KMS-11 (cell line): ENCODE results near the gene TRAM2.

ENCODE experiments used
- H2AFZ ChIP-seq: fragments of 200-600 bp; sonication (generic); 2 replicates; pipeline ENCODE4 v1.6.1; 2016; ENCODE audit warnings: antibody characterized with exemption, mixed run types, low read depth
- H3K27ac ChIP-seq: fragments of 200-600 bp; sonication (generic); 2 replicates; pipeline ENCODE4 v1.6.1; 2016; ENCODE audit warnings: mild to moderate bottlenecking, mixed run types
- H3K27me3 ChIP-seq: fragments of 200-600 bp; sonication (generic); 2 replicates; pipeline ENCODE4 v1.6.1; 2017; ENCODE audit warnings: mild to moderate bottlenecking, low read depth, mixed run types, moderate library complexity; ENCODE audit not compliant: insufficient read depth
- H3K36me3 ChIP-seq: fragments of 200-600 bp; sonication (generic); 2 replicates; pipeline ENCODE4 v1.6.1; 2017; ENCODE audit warnings: mild to moderate bottlenecking, mixed run types; ENCODE audit not compliant: insufficient read depth
- H3K4me1 ChIP-seq: fragments of 200-600 bp; sonication (generic); 2 replicates; pipeline ENCODE4 v1.6.1; 2016; ENCODE audit warnings: mild to moderate bottlenecking, low read depth, mixed run types; ENCODE audit not compliant: poor library complexity, severe bottlenecking
- H3K4me2 ChIP-seq: fragments of 200-600 bp; sonication (generic); 2 replicates; pipeline ENCODE4 v1.7.0; 2016; ENCODE audit warnings: mild to moderate bottlenecking, mixed run types
- H3K4me3 ChIP-seq: fragments of 200-600 bp; sonication (generic); IDR thresholded peaks from 2 replicates; pipeline ENCODE4 v1.6.1; 2017; ENCODE audit warnings: low read depth, low read length, mixed read lengths; ENCODE audit not compliant: insufficient read depth
- H3K79me2 ChIP-seq: fragments of 200-600 bp; sonication (generic); 2 replicates; pipeline ENCODE4 v1.6.1; 2016; ENCODE audit warnings: low read depth, mixed run types; ENCODE audit not compliant: insufficient read depth
- H3K9ac ChIP-seq: fragments of 200-600 bp; sonication (generic); 2 replicates; pipeline ENCODE4 v1.6.1; 2016; ENCODE audit warnings: mild to moderate bottlenecking, mixed run types
- H4K20me1 ChIP-seq: fragments of 200-600 bp; sonication (generic); 2 replicates; pipeline ENCODE4 v1.6.1; 2016; ENCODE audit warnings: mild to moderate bottlenecking, mixed run types; ENCODE audit not compliant: insufficient read depth
- CTCF ChIP-seq: fragments of 200-600 bp; sonication (generic); conservative IDR thresholded peaks from 2 replicates; pipeline ENCODE4 v1.6.1; 2017; ENCODE audit warnings: low read depth, mild to moderate bottlenecking, antibody characterized with exemption, low read length, moderate library complexity, mixed read lengths

The TRAM2 gene

GRCh38 chr6:52587001-52587400 lies 10.1 kb upstream of the TRAM2 start:
- no peaks in the 10 kb centered on the region for H4K20me1 ChIP-seq
- H3K79me2 ChIP-seq, result no peaks in the 10 kb centered on the region
- no peak for TF ChIP-seq CTCF
- H3K9ac ChIP-seq, result no peak overlapping the region
- no peak overlapping the region for H3K4me3 ChIP-seq
- no peaks in the 10 kb centered on the region for H3K36me3 ChIP-seq
- H3K27me3 ChIP-seq, result no peaks in the 10 kb centered on the region
- no peak overlapping the region for H3K27ac ChIP-seq
- no peak overlapping the region for H3K4me2 ChIP-seq
- no peak overlapping the region for H2AFZ ChIP-seq
- H3K4me1 ChIP-seq, result peaks cover 25% of the 10 kb centered on the region

- no peak for TF ChIP-seq CTCF
- H3K9ac ChIP-seq, result no peak overlapping the region
- no peak overlapping the region for H3K4me3 ChIP-seq
- no peaks in the 10 kb centered on the region for H3K27me3 ChIP-seq
- no peaks in the 10 kb centered on the region for H3K36me3 ChIP-seq
- no peaks in the 10 kb centered on the region for H3K79me2 ChIP-seq
- no peaks in the 10 kb centered on the region for H4K20me1 ChIP-seq
- H3K4me1 ChIP-seq, result peaks cover 18% of the 10 kb centered on the region
- H3K27ac ChIP-seq, result no peak overlapping the region
- H2AFZ ChIP-seq, result no peak overlapping the region
- H3K4me2 ChIP-seq, result no peak overlapping the region; the same call in 1 of the 2 replicates
These were observed 7.3 kb upstream of the TRAM2 start for GRCh38 chr6:52584203-52584602.

- 0 out of 2 replicates have a peak, but pooled peaks cover 2% of the 10 kb centered on the region for H3K79me2 ChIP-seq
- no peak overlapping the region for H2AFZ ChIP-seq
- no peak overlapping the region for H3K27ac ChIP-seq
- H3K9ac ChIP-seq, result no peak overlapping the region
- no peaks in the 10 kb centered on the region for H3K36me3 ChIP-seq
- TF ChIP-seq CTCF, result no peak
- no peak overlapping the region for H3K4me3 ChIP-seq
- H3K4me2 ChIP-seq, result no peak overlapping the region
- no peaks in the 10 kb centered on the region for H4K20me1 ChIP-seq
- no peaks in the 10 kb centered on the region for H3K27me3 ChIP-seq
- H3K4me1 ChIP-seq, result peaks cover 20% of the 10 kb centered on the region
These were observed 6.1 kb upstream of the TRAM2 start for GRCh38 chr6:52582996-52583395.

- H3K27me3 ChIP-seq, result no peaks in the 10 kb centered on the region
- no peak overlapping the region for H3K9ac ChIP-seq
- no peak overlapping the region for H2AFZ ChIP-seq
- no peak overlapping the region for H3K27ac ChIP-seq
- H4K20me1 ChIP-seq, result no peaks in the 10 kb centered on the region
- H3K4me3 ChIP-seq, result no peak overlapping the region
- TF ChIP-seq CTCF, result no peak
- H3K4me2 ChIP-seq, result no peak overlapping the region
- H3K4me1 ChIP-seq, result peaks cover 26% of the 10 kb centered on the region
- 0 out of 2 replicates have a peak, but pooled peaks cover 4% of the 10 kb centered on the region for H3K79me2 ChIP-seq
- no peaks in the 10 kb centered on the region for H3K36me3 ChIP-seq
These were observed 5.6 kb upstream of the TRAM2 start for GRCh38 chr6:52582446-52582845.
